OCI-LY1 (cell line): Measurements from ENCODE around the gene NKAIN2.

Experiments used
- CTCF ChIP-seq: fragments of 200-600 bp; sonication (generic), shearing (Covaris generic); IDR thresholded peaks from 2 replicates; pipeline ENCODE4 v1.5.1; 2017; ENCODE audit warnings: mild to moderate bottlenecking, antibody characterized with exemption, low read length, moderate library complexity, mixed read lengths
- EZH2 ChIP-seq: fragments of 200-600 bp; sonication (generic), shearing (Covaris generic); IDR thresholded peaks from 2 replicates; pipeline ENCODE4 v1.8.0; 2017; ENCODE audit warnings: borderline replicate concordance, mixed run types, mild to moderate bottlenecking, antibody characterized with exemption, low read length, moderate library complexity, mixed read lengths

- TF ChIP-seq CTCF = no peak
- no peak for TF ChIP-seq EZH2
These were observed 1068.8 kb downstream of the NKAIN2 start for GRCh38 chr6:124872361-124873065.
